ENCODE results near the gene CRYBA2. TPM values are rescaled to one million over a fixed set of nuclear protein-coding genes. Genes with fewer than 3 reads are reported as not detected.

The CRYBA2 gene
- polyA plus RNA-seq, 2 of the 4 experiments (the other 2 are of a cell fraction) = not detected

GRCh38 chr2:219034823-219035222 is 41.6 kb upstream of the CRYBA2 start:
- no peaks in the 10 kb centered on the region for H3K9me3 ChIP-seq
- no peak overlapping the region for H3K27ac ChIP-seq
- no peaks in the 10 kb centered on the region for H3K4me1 ChIP-seq
- TF ChIP-seq PHF8 (IDR thresholded peaks at IDR 0.05; ENCODE audit: borderline replicate concordance, low read depth) (no peak), CEBPB (IDR thresholded peaks at IDR 0.05) (no peak), RAD21 (conservative IDR thresholded peaks at IDR 0.05 in 1 of 2, IDR thresholded peaks at IDR 0.05 in 1 of 2) (0 out of 5 replicates have a peak, but pooled peaks of 1 of the 2 experiments have one; percentile 2)
- H3K4me2 ChIP-seq = no peak overlapping the region
- no peak for DNase-seq (ENCODE audit: low read depth in 1 of 2, low spot score in 1 of 2)
- ChIA-PET POLR2A (no interaction called here), CTCF (interaction anchor here (0.7 to 1.1 kb wide), 3 partner anchors 10 to 376 kb away, joined by 3 to 5 read pairs (median 3); partner anchors contain the start of genes BCS1L and ZNF142)
- 31% methylated on average over 6 of the region's 6 CpGs for WGBS (ENCODE audit: missing lambda C conversion rate)
- no peak for ATAC-seq
- FAIRE-seq = no peak
- H3K4me3 ChIP-seq = no peak overlapping the region

GRCh38 chr2:219032051-219032745 is 39.0 kb upstream of the CRYBA2 start:
- Histone ChIP-seq H3K27ac (no peak overlapping the region), H3K4me3 (no peak overlapping the region), H3K4me1 (no peaks in the 10 kb centered on the region), H3K9me3 (no peaks in the 10 kb centered on the region), H3K4me2 (no peak overlapping the region)
- CTCF ChIA-PET = interaction anchor here (0.7 to 12.4 kb wide), 10 partner anchors 12 to 611 kb away, joined by 3 to 173 read pairs (median 31); partner anchors contain the start of genes CFAP65, CRYBA2, IHH and NHEJ1
- POLR2A ChIA-PET = no interaction called here
- DNase-seq (ENCODE audit: low read depth in 1 of 2, low spot score in 1 of 2) (no peak), FAIRE-seq (no peak), ATAC-seq (no peak)
- no peak for TF ChIP-seq EHMT2 (IDR thresholded peaks at IDR 0.05; ENCODE audit: low read depth)
- TF ChIP-seq HOXB13 (CRISPR knock-in tag; IDR thresholded peaks at IDR 0.05; ENCODE audit: low read depth) = no peak
- TF ChIP-seq EHF (CRISPR knock-in tag; IDR thresholded peaks at IDR 0.05) = no peak
- no peak for TF ChIP-seq MYC (IDR thresholded peaks at IDR 0.05; ENCODE audit: borderline replicate concordance, low read length)
- no peak for TF ChIP-seq CHD2 (IDR thresholded peaks at IDR 0.05; ENCODE audit: low read length, partially characterized antibody)
- no peak for TF ChIP-seq CTCF (IDR thresholded peaks at IDR 0.05)
- TF ChIP-seq ZFP36 (IDR thresholded peaks at IDR 0.05; ENCODE audit: borderline replicate concordance, partially characterized antibody) = no peak
- TF ChIP-seq ZNF302 (CRISPR knock-in tag; IDR thresholded peaks at IDR 0.05) = no peak
- no peak for TF ChIP-seq FOSB (CRISPR knock-in tag; IDR thresholded peaks at IDR 0.05)
- 54% methylated on average over 21 of the region's 23 CpGs for WGBS (ENCODE audit: missing lambda C conversion rate)

- Histone ChIP-seq H3K4me3 (no peak overlapping the region), H3K4me1 (no peaks in the 10 kb centered on the region), H3K4me2 (no peak overlapping the region), H3K9me3 (no peaks in the 10 kb centered on the region), H3K27ac (no peak overlapping the region)
- ChIA-PET CTCF (interaction anchor here (0.7 to 12.4 kb wide), 15 partner anchors 11 to 155 kb away, joined by 3 to 173 read pairs (median 21); partner anchors contain the start of genes CFAP65, CRYBA2, IHH and NHEJ1), POLR2A (no interaction called here)
- WGBS (ENCODE audit: missing lambda C conversion rate) = 76% methylated on average over 16 of the region's 21 CpGs
- ATAC-seq (no peak), FAIRE-seq (no peak), DNase-seq (ENCODE audit: low read depth in 1 of 2, low spot score in 1 of 2) (no peak)
- no peak for TF ChIP-seq ZNF302 (CRISPR knock-in tag; IDR thresholded peaks at IDR 0.05)
- TF ChIP-seq KDM1A (IDR thresholded peaks at IDR 0.05; ENCODE audit: low read depth) = no peak
- TF ChIP-seq TP53 (CRISPR knock-in tag; IDR thresholded peaks at IDR 0.05) = no peak
- TF ChIP-seq EHMT2 (IDR thresholded peaks at IDR 0.05; ENCODE audit: low read depth) = no peak
- TF ChIP-seq HOXA7 (CRISPR knock-in tag; IDR thresholded peaks at IDR 0.05) = no peak
- TF ChIP-seq PHF8 (IDR thresholded peaks at IDR 0.05; ENCODE audit: borderline replicate concordance, low read depth) = no peak
- no peak for TF ChIP-seq RCOR1 (IDR thresholded peaks at IDR 0.05; ENCODE audit: low read depth, low read length)
These were observed 38.0 kb upstream of the CRYBA2 start for GRCh38 chr2:219031005-219031738.

Measured in A549 (cell line).